ENCODE data around the gene PPP2CA.
A peak's percentile ranks its signal among the peaks of the same experiment; 100 is the strongest.
"Not testable (repeated sequence)": the region's sequence is repeated elsewhere in the genome, so short reads cannot be mapped to it uniquely, and the experiment has no call there.

PPP2CA gene

GRCh38 chr5:134225780-134226440, at the start of gene PPP2CA:
PPP2CA (minus strand) TSS chr5:134226073; CDS start chr5:134225861, 212 bp downstream.
- peak; percentile 98 for DNase-seq (ENCODE audit: low read depth)

GRCh38 chr5:134273642-134274395, 47.9 kb upstream of the PPP2CA start:
- no peak for DNase-seq (ENCODE audit: low read depth)

GRCh38 chr5:134271059-134271458, 45.2 kb upstream of the PPP2CA start:
- DNase-seq (ENCODE audit: low read depth): no peak

- DNase-seq (ENCODE audit: low read depth): no peak
Observed at GRCh38 chr5:134268919-134269318, 43.0 kb upstream of the PPP2CA start.

- no peak for DNase-seq (ENCODE audit: low read depth)
Observed at GRCh38 chr5:134268019-134268601, 42.2 kb upstream of the PPP2CA start.

- DNase-seq (ENCODE audit: low read depth): peak; percentile 65
Observed at GRCh38 chr5:134267366-134268018, 41.6 kb upstream of the PPP2CA start.

- DNase-seq (ENCODE audit: low read depth): no peak
Observed at GRCh38 chr5:134263801-134264200, 37.9 kb upstream of the PPP2CA start.

DNA sequence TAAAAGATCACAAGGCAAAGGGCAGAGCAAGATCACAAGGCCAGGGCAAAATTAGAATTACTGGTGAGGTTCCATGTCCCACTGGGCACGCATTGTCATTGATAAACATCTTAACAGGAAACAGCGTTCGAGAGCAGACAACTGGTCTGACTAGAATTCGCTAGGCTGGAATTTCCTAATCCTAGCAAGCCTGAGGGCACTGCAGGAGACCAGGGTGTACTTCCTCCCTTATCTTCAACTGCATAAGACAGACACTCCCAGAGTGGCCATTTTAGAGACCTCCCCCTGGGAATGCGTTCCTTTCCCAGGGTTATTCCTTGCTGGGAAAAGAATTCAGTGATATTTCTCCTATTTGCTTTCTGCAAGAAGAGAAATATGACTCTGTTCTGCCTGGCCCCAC, 36.8 kb upstream of the PPP2CA start:
- DNase-seq (ENCODE audit: low read depth): not testable (repeated sequence)

- DNase-seq (ENCODE audit: low read depth): no peak
Observed at GRCh38 chr5:134258896-134259295, 33.0 kb upstream of the PPP2CA start.

DNA sequence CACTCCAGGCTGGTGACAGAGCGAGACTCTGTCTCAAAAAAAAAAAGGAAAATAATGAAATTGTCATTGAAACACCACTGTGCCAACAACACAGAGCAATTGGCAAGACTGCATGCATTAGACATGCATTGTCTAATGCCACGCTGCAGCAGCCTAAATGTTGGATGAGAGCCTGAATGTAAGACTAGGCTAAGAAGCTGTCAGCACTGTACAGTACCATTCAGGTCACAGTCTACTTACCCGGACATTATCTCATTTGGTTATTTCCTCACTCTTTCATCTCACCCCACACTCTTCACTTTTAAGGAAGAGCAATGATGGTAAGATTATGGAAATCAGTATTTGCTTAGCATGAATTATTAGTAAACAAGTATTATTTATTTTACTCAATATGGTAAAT, 31.3 kb upstream of the PPP2CA start:
- no peak for DNase-seq (ENCODE audit: low read depth)

- DNase-seq (ENCODE audit: low read depth): peak; percentile 40
Observed at GRCh38 chr5:134255418-134256150, 29.7 kb upstream of the PPP2CA start.

DNA sequence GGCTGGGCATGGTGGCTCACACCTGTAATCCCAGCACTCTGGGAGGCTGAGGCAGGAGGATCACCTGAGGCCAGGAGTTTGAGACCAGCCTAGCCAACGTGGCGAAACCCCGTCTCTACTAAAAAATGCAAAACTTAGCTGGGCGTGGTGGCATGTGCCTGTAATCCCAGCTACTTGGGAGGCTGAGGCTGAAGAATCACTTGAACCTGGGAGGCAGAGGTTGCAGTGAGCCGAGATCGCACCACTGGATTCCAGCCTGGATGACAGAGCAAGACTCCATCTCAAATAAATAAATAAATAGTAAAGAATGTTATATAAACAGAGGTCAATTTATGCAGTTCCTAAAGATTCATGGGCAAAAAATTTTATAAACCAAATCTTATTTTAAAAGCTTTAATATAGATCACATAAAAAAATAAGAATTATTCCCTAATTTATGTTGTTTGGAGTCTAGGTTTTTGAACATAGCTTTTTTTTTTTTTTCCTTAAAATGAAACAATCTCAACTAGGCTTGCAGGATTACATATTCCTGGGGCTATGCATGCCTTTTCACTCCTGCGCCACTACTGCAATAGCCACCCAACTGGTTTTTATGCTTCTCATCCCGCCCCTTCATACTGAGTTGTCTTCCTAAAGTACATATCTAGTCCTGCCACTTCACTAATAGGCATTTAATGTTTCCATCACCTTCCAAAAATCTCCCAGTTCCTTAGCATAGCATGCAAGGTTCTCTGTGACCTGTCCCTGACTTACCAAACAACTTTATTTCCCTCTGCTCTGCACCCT, 27.7 kb upstream of the PPP2CA start:
- not testable (repeated sequence) for DNase-seq (ENCODE audit: low read depth)

GRCh38 chr5:134252671-134253070, 26.8 kb upstream of the PPP2CA start:
- peak; percentile 97 for DNase-seq (ENCODE audit: low read depth)

DNA sequence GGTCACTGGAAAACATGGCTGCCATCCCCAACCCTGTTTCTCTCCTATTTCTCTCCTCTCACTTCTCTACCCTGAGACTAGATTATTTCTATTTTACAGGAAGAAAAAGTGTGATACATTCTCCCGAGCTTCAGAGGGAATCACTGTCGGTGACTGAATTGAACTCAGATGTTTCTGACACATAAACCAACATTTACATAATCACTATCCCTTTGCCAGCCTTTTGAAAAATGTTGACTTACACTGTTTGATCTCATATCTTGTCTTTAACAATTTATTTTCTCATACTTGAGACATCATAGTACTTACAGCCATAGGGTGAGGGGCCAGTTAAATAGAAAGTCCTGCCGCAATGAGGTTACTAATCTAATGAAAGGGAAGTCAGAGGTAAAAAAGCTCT, 25.1 kb upstream of the PPP2CA start:
- no peak for DNase-seq (ENCODE audit: low read depth)

DNA sequence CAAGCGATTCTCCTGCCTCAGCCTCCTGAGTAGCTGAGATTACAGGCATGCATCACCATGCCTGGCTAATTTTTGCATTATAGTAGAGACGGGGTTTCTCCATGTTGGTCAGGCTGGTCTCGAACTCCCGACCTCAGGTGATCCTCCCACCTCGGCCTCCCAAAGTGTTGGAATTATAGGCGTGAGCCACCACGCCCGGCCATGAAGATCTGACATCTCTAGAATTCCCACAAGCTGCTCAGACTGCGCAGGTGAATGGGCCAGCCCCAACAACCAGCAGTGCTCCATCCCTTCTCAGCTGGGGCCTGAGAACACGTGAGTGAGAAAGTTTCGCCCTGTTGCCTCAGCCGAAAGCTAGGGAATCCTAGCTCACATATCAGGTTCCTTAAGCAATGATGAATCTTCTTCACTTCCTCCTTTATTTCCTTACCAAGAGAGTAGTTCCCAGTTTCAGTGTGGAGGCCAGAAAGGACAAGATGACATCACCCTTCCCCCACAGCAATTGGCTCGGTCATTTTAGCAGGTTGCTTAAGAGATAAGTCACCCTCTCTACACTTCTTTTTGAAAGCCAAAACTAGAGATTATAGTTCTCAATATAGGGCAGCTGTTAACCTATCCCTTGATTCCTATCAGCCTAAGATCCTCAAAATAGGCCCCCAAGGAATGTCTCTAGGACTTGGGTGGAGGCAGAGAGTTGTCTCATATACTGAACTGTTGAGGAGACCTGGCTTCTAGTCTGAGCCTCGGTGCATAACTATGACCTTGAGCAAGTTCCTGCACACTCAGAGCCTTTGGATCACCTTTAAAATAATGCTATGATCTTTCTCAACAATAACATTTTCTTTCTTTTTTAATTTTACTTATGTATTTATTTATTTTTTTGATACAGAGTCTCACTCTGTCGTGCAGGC, 23.9 kb upstream of the PPP2CA start:
- peak; percentile 55 for DNase-seq (ENCODE audit: low read depth)

DNA sequence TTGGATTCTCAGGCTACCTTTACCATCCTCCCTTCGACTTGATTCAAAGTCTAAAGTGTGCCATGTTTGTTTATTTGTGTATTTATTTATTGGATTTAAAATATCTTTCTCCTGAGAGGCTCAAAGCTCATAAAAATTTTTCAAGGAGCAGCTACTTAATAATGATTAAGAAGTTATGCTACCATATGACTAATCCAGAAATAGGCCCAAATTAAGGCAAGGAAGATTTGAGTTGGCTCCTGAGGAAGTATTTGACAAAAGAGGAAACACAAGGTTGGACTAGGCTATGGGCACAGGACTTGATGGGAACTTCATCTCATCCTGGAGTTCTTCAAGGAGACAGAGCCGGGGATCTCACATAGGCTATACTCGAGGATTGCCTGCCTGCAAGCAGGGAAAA, 22.4 kb upstream of the PPP2CA start:
- peak; percentile 40 for DNase-seq (ENCODE audit: low read depth)

GRCh38 chr5:134247428-134248224, 21.8 kb upstream of the PPP2CA start:
- peak; percentile 96 for DNase-seq (ENCODE audit: low read depth)

DNA sequence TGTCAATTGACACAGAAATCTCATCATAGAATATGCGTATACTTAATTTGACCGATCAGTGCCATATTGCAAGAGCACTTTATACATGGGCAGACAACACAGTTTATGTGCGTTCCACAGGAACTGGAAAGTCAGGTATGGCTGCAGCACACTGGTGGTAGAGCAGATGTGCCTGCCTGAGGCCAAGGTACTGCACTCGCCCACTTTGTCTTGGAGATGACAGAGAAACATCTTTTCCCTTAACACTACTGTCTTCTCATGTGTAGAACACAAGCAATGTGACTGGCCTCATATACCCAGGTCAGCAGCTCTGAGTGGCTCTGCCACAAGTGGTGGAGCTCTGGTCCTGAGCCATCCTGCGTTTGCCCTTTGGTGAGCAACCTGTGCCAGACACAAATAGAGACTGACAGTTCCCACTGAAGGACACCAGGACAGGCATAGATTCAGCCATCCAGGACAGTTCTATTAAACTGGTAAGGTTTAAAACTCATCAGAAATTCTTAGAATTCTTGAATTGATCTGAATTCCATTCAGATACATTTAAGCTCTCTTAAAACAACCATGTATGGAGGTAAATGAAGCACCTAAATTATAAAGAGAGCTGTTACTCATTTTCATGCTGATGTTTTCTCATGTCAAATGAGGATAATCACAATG, 21.0 kb upstream of the PPP2CA start:
- DNase-seq (ENCODE audit: low read depth): peak; percentile 40

GRCh38 chr5:134245692-134246091, 19.8 kb upstream of the PPP2CA start:
- no peak for DNase-seq (ENCODE audit: low read depth)
